K562 (cell line): Measurements from ENCODE around the gene ZC3H10. TPM values are rescaled to one million over a fixed set of nuclear protein-coding genes. Genes with fewer than 3 reads are reported as not detected.

Source experiments
- ATF4 ChIP-seq: fragments of 450-650 bp; formaldehyde crosslinking; IDR thresholded peaks from 2 replicates; pipeline ENCODE4 v1.4.0; 2022; ENCODE audit warnings: mild to moderate bottlenecking, moderate library complexity
- CBX8 ChIP-seq: fragments of 200-600 bp; sonication (generic); IDR thresholded peaks from 2 replicates; pipeline ENCODE4 v1.6.1; 2012; ENCODE audit warnings: borderline replicate concordance, mixed run types, low read depth, mild to moderate bottlenecking, moderate library complexity, mixed read lengths, low read length, control low read depth, inconsistent platforms; ENCODE audit not compliant: poor library complexity, severe bottlenecking; ENCODE audit errors: extremely low read depth
- CREBBP ChIP-seq: IDR thresholded peaks from one replicate; pipeline ENCODE4 v1.6.1; 2012; ENCODE audit warnings: low read depth, mild to moderate bottlenecking, control low read depth, inconsistent platforms, low read length
- DDX20 ChIP-seq: fragments of 450-650 bp; IDR thresholded peaks from 2 replicates; pipeline ENCODE4 v1.6.1; 2016; ENCODE audit warnings: missing genetic modification characterization, low read depth, mild to moderate bottlenecking, missing compliant biosample characterization, moderate library complexity
- MCM2 ChIP-seq: fragments of 450-650 bp; IDR thresholded peaks from 2 replicates; pipeline ENCODE4 v1.6.1; 2017; ENCODE audit warnings: low read depth, mild to moderate bottlenecking
- MTF1 ChIP-seq: fragments of 250-450 bp; sonication (Bioruptor Pico); IDR thresholded peaks from 2 replicates; pipeline ENCODE4 v1.9.0; 2021; ENCODE audit warnings: moderate library complexity, mild to moderate bottlenecking, inconsistent platforms, borderline replicate concordance
- NCOA4 ChIP-seq: fragments of 450-650 bp; IDR thresholded peaks from 2 replicates; pipeline ENCODE4 v1.6.1; 2018; ENCODE audit warnings: mild to moderate bottlenecking; ENCODE audit not compliant: partially characterized antibody
- NFYB ChIP-seq: IDR thresholded peaks from 2 replicates; pipeline ENCODE4 v1.6.1; 2011; ENCODE audit warnings: mild to moderate bottlenecking, moderate library complexity; ENCODE audit not compliant: insufficient read length; ENCODE audit errors: extremely low read depth
- ZBTB1 ChIP-seq: sonication (generic); formaldehyde crosslinking; IDR thresholded peaks from 2 replicates; pipeline ENCODE4 v1.8.1; 2023; ENCODE audit warnings: missing genetic modification reagents, low read depth, mild to moderate bottlenecking, borderline replicate concordance
- ZFPM2 ChIP-seq: fragments of 250-450 bp; sonication (Bioruptor Pico); IDR thresholded peaks from 2 replicates; pipeline ENCODE4 v1.5.1; 2022; ENCODE audit warnings: mild to moderate bottlenecking
- polyA plus RNA-seq, 8 experiments: library from polyadenylated mRNA; depleted of rRNA in 4 of 8; stranded (reverse) in 5 of 8; unstranded in 3 of 8; fragments of >200 nt; fragmentation: Nextera tagmentation in 2 of 8; fragmentation: Illumina TruSeq in 1 of 8; extraction: Ambion mirVana in 2 of 8; extraction: Trizol in 1 of 8; gene quantifications; 2 replicates each; pipeline versions ENCODE4 v1.2.1 to v1.2.3, GENCODE V29; 2011 to 2014; ENCODE audit warnings: inconsistent platforms in 1 of 8, missing spikeins in 1 of 8
- total RNA-seq, 7 experiments: library from RNA; depleted of rRNA in 6 of 7; stranded (reverse); fragments of >200 nt in 6 of 7; fragmentation: Illumina TruSeq in 2 of 7; extraction: Trizol in 2 of 7; gene quantifications; 2 replicates each; pipeline versions ENCODE4 v1.2.1 to v1.2.3, GENCODE V29; 2011 to 2021; ENCODE audit warnings: low replicate concordance in 1 of 7
- TF ChIP-seq, protein P1 (sequence below): fragments of 450-650 bp; IDR thresholded peaks from 2 replicates; pipeline ENCODE4 v1.6.1; 2016; ENCODE audit warnings: mild to moderate bottlenecking, moderate library complexity
- TF ChIP-seq, protein P2 (sequence below): fragments of 250-450 bp; sonication (Bioruptor Pico); IDR thresholded peaks from 2 replicates; pipeline ENCODE4 v1.4.0; 2020; ENCODE audit warnings: mild to moderate bottlenecking, moderate library complexity

Gene ZC3H10
- total and polyA plus RNA-seq, 9 of the 15 experiments (the other 6 are each of a cell fraction or from before 2014, with no cell fraction given): 0.31 to 4.1 (median 1.6) TPM

DNA sequence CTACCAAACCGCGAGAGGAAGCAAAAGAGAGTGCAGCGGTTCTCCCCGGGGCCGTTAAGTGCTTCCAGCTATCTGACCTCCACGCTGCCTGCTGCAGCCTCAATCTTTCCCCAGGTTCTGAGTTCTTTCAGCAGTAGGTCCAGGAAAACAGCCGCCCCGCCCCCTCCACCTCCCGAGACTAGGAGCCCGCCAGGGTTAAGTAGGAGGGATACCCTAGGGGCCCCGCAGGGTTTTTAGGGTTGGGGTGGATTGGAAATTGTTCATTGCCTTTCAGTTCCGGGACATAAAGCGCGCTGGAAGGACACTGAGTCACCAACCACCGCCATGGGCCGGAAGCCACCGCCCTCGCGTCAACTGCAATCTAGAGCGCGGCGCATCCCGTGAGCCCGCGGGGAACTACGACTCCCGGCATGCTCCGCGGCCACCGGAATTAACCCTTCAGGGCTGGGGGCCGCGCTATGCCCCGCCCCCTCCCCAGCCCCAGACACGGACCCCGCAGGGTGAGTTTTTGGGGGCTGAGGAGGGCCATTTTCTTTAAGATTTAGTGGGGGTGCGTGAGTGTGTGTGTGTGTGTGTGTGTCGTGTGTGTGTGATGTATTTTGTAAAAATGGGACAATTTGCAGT, 34.2 kb downstream of the ZC3H10 start, which contains the start of gene MYL6B (continued):
- TF ChIP-seq MTF1: no peak
- TF ChIP-seq, protein P1, sequence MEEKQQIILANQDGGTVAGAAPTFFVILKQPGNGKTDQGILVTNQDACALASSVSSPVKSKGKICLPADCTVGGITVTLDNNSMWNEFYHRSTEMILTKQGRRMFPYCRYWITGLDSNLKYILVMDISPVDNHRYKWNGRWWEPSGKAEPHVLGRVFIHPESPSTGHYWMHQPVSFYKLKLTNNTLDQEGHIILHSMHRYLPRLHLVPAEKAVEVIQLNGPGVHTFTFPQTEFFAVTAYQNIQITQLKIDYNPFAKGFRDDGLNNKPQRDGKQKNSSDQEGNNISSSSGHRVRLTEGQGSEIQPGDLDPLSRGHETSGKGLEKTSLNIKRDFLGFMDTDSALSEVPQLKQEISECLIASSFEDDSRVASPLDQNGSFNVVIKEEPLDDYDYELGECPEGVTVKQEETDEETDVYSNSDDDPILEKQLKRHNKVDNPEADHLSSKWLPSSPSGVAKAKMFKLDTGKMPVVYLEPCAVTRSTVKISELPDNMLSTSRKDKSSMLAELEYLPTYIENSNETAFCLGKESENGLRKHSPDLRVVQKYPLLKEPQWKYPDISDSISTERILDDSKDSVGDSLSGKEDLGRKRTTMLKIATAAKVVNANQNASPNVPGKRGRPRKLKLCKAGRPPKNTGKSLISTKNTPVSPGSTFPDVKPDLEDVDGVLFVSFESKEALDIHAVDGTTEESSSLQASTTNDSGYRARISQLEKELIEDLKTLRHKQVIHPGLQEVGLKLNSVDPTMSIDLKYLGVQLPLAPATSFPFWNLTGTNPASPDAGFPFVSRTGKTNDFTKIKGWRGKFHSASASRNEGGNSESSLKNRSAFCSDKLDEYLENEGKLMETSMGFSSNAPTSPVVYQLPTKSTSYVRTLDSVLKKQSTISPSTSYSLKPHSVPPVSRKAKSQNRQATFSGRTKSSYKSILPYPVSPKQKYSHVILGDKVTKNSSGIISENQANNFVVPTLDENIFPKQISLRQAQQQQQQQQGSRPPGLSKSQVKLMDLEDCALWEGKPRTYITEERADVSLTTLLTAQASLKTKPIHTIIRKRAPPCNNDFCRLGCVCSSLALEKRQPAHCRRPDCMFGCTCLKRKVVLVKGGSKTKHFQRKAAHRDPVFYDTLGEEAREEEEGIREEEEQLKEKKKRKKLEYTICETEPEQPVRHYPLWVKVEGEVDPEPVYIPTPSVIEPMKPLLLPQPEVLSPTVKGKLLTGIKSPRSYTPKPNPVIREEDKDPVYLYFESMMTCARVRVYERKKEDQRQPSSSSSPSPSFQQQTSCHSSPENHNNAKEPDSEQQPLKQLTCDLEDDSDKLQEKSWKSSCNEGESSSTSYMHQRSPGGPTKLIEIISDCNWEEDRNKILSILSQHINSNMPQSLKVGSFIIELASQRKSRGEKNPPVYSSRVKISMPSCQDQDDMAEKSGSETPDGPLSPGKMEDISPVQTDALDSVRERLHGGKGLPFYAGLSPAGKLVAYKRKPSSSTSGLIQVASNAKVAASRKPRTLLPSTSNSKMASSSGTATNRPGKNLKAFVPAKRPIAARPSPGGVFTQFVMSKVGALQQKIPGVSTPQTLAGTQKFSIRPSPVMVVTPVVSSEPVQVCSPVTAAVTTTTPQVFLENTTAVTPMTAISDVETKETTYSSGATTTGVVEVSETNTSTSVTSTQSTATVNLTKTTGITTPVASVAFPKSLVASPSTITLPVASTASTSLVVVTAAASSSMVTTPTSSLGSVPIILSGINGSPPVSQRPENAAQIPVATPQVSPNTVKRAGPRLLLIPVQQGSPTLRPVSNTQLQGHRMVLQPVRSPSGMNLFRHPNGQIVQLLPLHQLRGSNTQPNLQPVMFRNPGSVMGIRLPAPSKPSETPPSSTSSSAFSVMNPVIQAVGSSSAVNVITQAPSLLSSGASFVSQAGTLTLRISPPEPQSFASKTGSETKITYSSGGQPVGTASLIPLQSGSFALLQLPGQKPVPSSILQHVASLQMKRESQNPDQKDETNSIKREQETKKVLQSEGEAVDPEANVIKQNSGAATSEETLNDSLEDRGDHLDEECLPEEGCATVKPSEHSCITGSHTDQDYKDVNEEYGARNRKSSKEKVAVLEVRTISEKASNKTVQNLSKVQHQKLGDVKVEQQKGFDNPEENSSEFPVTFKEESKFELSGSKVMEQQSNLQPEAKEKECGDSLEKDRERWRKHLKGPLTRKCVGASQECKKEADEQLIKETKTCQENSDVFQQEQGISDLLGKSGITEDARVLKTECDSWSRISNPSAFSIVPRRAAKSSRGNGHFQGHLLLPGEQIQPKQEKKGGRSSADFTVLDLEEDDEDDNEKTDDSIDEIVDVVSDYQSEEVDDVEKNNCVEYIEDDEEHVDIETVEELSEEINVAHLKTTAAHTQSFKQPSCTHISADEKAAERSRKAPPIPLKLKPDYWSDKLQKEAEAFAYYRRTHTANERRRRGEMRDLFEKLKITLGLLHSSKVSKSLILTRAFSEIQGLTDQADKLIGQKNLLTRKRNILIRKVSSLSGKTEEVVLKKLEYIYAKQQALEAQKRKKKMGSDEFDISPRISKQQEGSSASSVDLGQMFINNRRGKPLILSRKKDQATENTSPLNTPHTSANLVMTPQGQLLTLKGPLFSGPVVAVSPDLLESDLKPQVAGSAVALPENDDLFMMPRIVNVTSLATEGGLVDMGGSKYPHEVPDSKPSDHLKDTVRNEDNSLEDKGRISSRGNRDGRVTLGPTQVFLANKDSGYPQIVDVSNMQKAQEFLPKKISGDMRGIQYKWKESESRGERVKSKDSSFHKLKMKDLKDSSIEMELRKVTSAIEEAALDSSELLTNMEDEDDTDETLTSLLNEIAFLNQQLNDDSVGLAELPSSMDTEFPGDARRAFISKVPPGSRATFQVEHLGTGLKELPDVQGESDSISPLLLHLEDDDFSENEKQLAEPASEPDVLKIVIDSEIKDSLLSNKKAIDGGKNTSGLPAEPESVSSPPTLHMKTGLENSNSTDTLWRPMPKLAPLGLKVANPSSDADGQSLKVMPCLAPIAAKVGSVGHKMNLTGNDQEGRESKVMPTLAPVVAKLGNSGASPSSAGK: no peak
- no peak for TF ChIP-seq DDX20 (tag)
- 0 out of 2 replicates have a peak, but pooled peaks have one; percentile 20 for TF ChIP-seq ZBTB1
- no peak for TF ChIP-seq MCM2
- no peak for TF ChIP-seq CBX8
- TF ChIP-seq CREBBP: no peak
- TF ChIP-seq ATF4 (CRISPR knock-in tag): no peak
- no peak for TF ChIP-seq NFYB
- no peak for TF ChIP-seq ZFPM2 (CRISPR knock-in tag)
- TF ChIP-seq NCOA4: no peak
- TF ChIP-seq, protein P2, sequence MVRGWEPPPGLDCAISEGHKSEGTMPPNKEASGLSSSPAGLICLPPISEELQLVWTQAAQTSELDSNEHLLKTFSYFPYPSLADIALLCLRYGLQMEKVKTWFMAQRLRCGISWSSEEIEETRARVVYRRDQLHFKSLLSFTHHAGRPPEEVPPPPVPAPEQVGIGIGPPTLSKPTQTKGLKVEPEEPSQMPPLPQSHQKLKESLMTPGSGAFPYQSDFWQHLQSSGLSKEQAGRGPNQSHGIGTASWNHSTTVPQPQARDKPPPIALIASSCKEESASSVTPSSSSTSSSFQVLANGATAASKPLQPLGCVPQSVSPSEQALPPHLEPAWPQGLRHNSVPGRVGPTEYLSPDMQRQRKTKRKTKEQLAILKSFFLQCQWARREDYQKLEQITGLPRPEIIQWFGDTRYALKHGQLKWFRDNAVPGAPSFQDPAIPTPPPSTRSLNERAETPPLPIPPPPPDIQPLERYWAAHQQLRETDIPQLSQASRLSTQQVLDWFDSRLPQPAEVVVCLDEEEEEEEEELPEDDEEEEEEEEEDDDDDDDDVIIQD (CRISPR knock-in tag): no peak
